Measurements from ENCODE around the gene MYL6. TPM values are rescaled to one million over a fixed set of nuclear protein-coding genes. Genes with fewer than 3 reads are reported as not detected.

MYL6 gene
- total and polyA plus RNA-seq, 9 of the 15 experiments (the other 6 are each of a cell fraction or from before 2014, with no cell fraction given) = 557 to 1,664 (median 958) TPM

- TF ChIP-seq, protein P1, sequence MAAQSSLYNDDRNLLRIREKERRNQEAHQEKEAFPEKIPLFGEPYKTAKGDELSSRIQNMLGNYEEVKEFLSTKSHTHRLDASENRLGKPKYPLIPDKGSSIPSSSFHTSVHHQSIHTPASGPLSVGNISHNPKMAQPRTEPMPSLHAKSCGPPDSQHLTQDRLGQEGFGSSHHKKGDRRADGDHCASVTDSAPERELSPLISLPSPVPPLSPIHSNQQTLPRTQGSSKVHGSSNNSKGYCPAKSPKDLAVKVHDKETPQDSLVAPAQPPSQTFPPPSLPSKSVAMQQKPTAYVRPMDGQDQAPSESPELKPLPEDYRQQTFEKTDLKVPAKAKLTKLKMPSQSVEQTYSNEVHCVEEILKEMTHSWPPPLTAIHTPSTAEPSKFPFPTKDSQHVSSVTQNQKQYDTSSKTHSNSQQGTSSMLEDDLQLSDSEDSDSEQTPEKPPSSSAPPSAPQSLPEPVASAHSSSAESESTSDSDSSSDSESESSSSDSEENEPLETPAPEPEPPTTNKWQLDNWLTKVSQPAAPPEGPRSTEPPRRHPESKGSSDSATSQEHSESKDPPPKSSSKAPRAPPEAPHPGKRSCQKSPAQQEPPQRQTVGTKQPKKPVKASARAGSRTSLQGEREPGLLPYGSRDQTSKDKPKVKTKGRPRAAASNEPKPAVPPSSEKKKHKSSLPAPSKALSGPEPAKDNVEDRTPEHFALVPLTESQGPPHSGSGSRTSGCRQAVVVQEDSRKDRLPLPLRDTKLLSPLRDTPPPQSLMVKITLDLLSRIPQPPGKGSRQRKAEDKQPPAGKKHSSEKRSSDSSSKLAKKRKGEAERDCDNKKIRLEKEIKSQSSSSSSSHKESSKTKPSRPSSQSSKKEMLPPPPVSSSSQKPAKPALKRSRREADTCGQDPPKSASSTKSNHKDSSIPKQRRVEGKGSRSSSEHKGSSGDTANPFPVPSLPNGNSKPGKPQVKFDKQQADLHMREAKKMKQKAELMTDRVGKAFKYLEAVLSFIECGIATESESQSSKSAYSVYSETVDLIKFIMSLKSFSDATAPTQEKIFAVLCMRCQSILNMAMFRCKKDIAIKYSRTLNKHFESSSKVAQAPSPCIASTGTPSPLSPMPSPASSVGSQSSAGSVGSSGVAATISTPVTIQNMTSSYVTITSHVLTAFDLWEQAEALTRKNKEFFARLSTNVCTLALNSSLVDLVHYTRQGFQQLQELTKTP (IDR thresholded peaks at IDR 0.05; ENCODE audit: low read depth in 1 of 2, partially characterized antibody in 2 of 2) = peak in 1 of 2 experiments; percentile 47
- TF ChIP-seq ZKSCAN1 (IDR thresholded peaks at IDR 0.05; ENCODE audit: low read depth, low read length) = peak; percentile 47; the same call in 1 of the 2 replicates
- no peak for TF ChIP-seq ADNP (tag; IDR thresholded peaks at IDR 0.05)
- TF ChIP-seq FOXA1 (IDR thresholded peaks at IDR 0.05; ENCODE audit: borderline replicate concordance) = no peak
- no peak for TF ChIP-seq ZNF561 (CRISPR knock-in tag; conservative IDR thresholded peaks at IDR 0.05)
- no peak for TF ChIP-seq ZNF133 (CRISPR knock-in tag; IDR thresholded peaks at IDR 0.05)
- no peak for TF ChIP-seq MCM2 (IDR thresholded peaks at IDR 0.05; ENCODE audit: low read depth)
- no peak for TF ChIP-seq PHF21A (IDR thresholded peaks at IDR 0.05; ENCODE audit: borderline replicate concordance, low read depth)
- TF ChIP-seq JUNB (CRISPR knock-in tag; conservative IDR thresholded peaks at IDR 0.05) = no peak
- no peak for TF ChIP-seq SFPQ (IDR thresholded peaks at IDR 0.05; ENCODE audit: low read depth, low read length)
- no peak for TF ChIP-seq DACH1 (IDR thresholded peaks at IDR 0.05; ENCODE audit: partially characterized antibody)
- no peak for TF ChIP-seq PURB (CRISPR knock-in tag; IDR thresholded peaks at IDR 0.05; ENCODE audit: low read depth)
- TF ChIP-seq ZNF212 (CRISPR knock-in tag; IDR thresholded peaks at IDR 0.05) = no peak; the same call in 1 of the 2 replicates
- no peak; the same call in 1 of the 2 replicates for TF ChIP-seq HCFC1 (IDR thresholded peaks at IDR 0.05; ENCODE audit: low read depth, low read length)
- no peak for TF ChIP-seq SAFB (IDR thresholded peaks at IDR 0.05; ENCODE audit: borderline replicate concordance, low read depth, low read length)
- TF ChIP-seq, protein P2, sequence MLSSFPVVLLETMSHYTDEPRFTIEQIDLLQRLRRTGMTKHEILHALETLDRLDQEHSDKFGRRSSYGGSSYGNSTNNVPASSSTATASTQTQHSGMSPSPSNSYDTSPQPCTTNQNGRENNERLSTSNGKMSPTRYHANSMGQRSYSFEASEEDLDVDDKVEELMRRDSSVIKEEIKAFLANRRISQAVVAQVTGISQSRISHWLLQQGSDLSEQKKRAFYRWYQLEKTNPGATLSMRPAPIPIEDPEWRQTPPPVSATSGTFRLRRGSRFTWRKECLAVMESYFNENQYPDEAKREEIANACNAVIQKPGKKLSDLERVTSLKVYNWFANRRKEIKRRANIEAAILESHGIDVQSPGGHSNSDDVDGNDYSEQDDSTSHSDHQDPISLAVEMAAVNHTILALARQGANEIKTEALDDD (IDR thresholded peaks at IDR 0.05) = no peak; the same call in 1 of the 2 replicates
- TF ChIP-seq BRD9 (IDR thresholded peaks at IDR 0.05; ENCODE audit: low read depth, partially characterized antibody) = no peak
- TF ChIP-seq, protein P3, sequence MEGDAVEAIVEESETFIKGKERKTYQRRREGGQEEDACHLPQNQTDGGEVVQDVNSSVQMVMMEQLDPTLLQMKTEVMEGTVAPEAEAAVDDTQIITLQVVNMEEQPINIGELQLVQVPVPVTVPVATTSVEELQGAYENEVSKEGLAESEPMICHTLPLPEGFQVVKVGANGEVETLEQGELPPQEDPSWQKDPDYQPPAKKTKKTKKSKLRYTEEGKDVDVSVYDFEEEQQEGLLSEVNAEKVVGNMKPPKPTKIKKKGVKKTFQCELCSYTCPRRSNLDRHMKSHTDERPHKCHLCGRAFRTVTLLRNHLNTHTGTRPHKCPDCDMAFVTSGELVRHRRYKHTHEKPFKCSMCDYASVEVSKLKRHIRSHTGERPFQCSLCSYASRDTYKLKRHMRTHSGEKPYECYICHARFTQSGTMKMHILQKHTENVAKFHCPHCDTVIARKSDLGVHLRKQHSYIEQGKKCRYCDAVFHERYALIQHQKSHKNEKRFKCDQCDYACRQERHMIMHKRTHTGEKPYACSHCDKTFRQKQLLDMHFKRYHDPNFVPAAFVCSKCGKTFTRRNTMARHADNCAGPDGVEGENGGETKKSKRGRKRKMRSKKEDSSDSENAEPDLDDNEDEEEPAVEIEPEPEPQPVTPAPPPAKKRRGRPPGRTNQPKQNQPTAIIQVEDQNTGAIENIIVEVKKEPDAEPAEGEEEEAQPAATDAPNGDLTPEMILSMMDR (IDR thresholded peaks at IDR 0.05 in 2 of 3, conservative IDR thresholded peaks at IDR 0.05 in 1 of 3; ENCODE audit: insufficient read depth in 2 of 3, low read depth in 1 of 3, low read length in 3 of 3) = peak; percentile 53 to 69 (median 65)
- no peak for TF ChIP-seq ZNF79 (CRISPR knock-in tag; IDR thresholded peaks at IDR 0.05; ENCODE audit: low read depth)
Observed at GRCh38 chr12:56157201-56158028, 744 bp upstream of the MYL6 start (continued).

All from K562 (cell line).